NCI-H82 treated with DMSO at 0.1 percent for 48 hours (cell line): ENCODE measurements around the gene ZCCHC7.
"Not testable (repeated sequence)": the region's sequence is repeated elsewhere in the genome, so short reads cannot be mapped to it uniquely, and the experiment has no call there.

Experiments
- DNase-seq: peaks from one replicate; lab custom pipeline; 2025; ENCODE audit not compliant: unreplicated experiment; lab: John Stamatoyannopoulos, UW

Gene ZCCHC7

DNA sequence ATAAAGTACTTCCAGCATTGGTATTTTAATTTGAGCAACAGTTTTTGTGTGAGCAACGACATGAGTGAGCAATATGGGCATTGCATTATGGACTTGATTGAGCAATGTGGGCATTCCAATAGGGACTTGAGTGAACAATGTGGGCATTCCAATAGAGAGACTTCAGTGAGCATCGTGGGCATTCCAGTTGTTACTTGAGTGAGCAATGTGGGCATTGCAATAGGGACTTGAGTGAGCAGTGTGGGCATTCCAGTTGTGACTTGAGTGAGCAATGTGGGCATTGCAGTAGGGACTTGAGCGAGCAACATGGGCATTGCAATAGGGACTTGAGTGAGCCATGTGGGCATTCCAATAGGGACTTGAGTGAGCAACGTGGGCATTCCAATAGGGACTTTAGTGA, 52.2 kb downstream of the ZCCHC7 start:
- no peak for DNase-seq

GRCh38 chr9:37174247-37174646, 53.9 kb downstream of the ZCCHC7 start:
- DNase-seq: no peak

DNA sequence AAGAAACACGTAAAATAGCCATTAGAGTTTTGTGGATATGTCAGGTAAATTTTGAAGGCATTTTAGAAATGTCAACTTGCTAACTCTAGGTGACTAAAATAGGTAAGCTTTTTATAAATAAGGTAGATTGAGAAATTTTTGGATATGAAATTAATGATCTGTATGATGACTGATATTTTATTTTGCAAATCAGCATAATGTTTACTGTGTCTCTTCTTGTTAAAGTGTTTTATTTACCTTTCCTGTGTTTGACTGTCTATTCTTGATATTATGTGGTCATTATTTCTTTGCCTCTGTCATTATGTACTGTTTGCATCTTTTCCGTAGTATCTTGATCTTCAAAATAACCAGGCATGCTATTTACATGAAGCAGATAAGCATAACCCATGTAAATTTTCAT, 58.4 kb downstream of the ZCCHC7 start:
- no peak for DNase-seq

DNA sequence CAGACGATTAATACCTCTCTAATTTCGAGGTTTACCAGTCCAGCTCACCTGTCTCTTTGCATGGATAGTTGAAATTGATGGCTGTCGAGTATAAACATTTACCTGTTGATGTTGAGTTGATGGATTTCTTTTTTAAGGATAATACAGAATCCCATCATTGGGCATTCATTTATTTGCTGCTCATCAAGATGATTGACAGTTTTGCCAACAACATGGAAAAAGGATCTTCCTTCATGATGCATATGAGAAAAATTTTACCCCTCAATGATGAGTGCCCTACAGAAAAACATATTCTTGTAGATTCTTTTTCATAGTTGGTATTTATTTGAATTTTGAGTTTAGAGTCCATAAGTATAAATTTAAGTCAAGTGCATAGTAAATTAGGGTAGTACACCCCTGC, 59.2 kb downstream of the ZCCHC7 start:
- no peak for DNase-seq

DNA sequence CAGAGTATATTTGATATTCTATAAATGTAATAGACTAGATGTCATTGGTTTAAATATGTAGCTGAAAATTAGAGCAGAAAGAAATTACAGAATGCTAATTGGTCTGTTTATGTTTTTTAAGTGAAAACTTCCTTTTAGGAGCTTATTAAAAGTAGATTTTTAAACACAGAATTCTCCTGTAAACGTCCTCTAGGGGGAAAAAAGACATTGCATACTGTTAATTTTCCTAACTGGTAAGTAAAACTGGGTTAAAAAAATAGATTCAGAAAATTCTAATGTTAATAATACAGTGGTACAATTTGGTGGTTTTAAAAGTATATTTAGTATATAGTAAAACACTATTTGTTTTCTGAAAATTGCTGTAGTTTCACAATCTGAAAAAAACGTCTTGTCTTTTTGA, 59.8 kb downstream of the ZCCHC7 start:
- DNase-seq: no peak

DNA sequence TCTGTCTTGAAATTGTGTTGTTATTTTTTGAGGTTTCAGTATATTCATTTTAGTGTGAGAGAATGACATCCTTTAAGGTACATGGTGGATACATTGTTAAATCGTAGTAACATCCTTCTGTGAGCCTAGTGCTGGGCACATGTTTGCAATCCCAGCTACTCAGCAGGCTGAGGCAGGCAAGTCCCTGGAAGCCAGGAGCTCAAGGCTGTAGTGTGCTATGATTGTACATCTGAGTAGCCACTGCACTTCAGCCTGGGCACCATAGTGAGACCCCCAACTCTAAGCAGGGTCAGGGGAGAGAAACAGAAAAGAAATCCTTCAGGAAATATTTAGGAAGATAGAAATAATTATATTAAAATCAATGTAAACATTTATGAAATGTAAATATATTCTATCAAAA, 62.3 kb downstream of the ZCCHC7 start:
- no peak for DNase-seq

GRCh38 chr9:37184905-37185867, 64.8 kb downstream of the ZCCHC7 start:
- DNase-seq: no peak

DNA sequence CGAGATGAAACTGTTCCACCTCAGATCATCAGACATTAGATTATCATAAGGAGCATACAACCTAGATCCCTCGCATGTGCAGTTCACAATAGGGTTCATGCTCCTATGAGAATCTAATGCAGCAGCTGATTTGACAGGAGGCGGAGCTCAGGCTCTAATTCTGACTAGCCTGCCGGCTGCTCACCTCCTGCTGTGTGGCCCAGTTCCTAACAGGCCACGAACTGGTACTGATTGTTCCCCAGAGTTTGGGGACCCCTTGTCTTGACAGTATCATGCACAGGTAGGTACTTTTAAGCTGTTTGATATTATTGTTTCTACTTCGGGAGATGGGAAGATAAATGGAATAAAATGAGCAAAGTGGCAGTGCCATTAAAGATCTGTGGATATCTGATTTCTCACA, 66.9 kb downstream of the ZCCHC7 start:
- peak; percentile 16 for DNase-seq

DNA sequence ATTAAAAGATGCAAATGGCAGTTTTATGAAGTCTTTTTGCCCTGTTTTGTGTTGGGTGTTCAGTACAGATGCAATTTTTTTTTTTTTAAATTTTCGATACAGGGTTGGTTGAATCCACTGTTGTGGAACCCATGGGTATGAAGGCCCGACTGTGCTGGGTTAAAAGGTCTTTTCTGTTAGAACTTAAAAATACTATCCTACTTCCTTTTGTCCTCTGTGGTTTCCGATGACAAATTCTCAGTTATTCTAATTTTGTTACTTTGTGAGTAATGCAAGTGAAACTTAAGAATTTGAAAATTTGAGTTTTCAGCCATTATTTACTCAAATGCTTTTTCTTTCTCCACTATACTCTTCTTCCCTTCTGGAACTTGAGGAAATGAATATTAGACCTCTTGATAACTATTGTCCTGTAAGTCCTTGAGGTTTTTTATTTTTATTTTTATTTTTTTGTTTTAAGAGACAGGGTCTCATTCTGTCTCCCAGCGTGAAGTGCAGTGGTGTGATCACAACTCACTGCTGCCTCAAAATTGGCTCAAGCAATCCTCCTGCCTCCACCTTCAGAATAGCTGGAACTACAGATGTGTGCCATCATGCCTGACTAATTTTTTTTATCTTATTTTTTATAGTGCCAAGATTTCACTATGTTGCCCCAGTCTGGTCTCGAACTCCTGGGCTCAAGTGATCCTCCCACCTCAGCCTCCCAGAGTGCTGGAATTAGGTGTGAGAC, 67.5 kb downstream of the ZCCHC7 start:
- no peak for DNase-seq

GRCh38 chr9:37190739-37191138, 70.4 kb downstream of the ZCCHC7 start:
- DNase-seq: not testable (repeated sequence)

- peak; percentile 86 for DNase-seq
Observed at GRCh38 chr9:37191403-37192089, 71.2 kb downstream of the ZCCHC7 start.

DNA sequence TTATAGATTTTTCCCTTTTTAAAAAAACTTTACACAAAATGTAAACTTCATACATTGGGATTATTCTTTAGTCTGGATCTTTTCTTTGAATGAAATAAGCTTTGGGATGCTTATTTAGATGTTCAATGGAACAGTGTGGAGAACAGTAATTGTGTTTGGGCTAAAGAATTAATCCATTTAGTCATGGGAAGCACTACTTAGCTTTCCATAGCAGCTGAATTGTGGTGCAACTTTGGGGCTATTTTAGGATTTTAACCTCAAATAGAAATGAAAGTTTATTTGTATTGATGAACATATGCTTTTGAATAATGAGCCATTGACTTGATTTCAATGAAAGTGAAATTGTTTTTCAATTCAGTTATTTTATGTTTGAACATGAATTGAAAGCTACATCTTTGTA, 72.4 kb downstream of the ZCCHC7 start:
- DNase-seq: peak; percentile 20

DNA sequence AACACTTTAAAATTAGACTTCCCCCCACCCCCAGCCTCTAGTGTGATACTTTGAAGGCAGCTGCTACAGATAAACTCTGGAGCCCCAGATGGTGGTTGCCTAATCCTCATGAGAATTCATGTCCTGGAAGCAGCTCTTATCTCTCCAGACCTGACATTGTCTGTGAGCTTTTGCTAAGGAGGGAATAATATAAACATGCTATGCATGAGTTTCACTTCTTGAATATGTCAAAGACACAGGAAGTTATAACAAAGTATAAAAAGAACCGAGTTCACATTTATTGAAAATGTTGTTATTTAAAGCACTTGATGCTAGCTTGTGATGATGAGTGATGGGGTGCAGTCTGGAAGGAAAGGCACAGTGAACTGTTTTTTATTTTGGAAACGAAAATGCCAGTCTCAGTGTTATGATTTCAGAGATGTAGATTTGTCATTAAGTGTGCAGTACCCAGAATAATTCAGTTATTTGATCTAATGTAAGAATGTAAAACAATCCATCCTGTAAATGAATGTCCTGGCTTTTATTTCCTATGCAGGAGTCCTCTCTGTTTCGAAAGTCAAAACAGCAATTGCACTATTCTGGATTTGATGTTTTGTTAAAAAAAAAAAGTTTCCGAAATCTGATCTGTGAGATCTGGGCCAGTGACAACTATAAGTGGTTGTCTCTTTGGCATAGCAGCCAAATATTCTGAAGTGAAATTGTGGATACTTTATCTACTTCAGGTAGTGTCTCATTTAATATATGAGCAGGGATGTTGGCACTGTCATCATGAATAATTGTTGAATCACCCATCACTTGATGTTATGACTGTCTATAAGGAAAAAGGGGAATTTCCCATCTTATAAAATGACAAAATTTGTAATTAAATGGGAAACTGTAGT, 77.0 kb downstream of the ZCCHC7 start:
- DNase-seq: peak; percentile 86

DNA sequence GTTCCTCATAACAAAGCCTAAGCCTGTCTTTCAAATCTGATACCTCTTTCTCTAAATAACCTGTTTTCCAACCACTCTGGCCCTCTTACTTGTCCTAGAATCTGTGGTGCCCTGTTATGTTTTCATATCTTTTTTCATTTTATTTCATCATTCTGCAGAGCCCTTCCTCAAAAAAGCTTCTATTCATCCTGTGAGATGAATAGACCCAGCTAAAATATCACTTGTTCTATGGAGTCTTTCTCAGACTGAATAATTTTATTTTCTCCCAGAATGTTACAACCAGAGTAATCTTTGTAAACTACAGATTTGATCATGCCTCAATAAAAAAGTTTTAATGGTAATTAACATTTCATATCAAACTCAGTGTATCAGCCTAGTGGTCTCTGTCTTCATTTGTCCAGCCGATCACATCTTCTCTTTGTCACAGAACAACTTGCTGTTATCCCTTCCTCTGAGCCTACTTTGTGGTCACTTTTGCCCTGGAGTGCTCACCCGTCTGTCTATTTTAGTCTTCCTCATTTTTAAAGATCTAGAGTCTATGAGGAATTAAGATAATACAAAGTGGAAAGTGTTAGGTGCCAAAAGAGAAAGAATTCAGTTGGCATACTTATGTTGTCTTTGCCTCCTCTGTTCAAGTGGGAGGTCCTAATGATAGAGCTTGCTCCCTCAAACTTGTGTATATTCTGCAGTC, 77.8 kb downstream of the ZCCHC7 start:
- no peak for DNase-seq

DNA sequence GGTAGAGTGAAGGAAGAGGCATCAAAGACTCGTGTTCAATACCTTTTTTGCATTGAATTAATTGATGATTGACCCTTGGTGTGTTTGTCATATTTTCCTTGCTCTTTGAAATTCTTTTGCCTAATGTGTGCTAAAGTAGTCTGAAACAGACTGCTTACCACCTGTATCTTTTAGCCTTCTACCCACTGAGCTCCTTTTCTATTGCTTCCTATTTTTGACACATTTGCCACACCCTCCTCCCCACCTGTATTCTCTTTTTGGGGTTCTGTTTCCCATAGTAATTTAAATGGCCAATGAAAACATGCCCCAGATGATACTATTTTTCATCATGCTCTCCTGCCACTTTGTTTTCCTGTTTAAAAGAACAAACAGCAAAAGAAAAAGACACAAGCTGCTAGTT, 78.5 kb downstream of the ZCCHC7 start:
- no peak for DNase-seq

DNA sequence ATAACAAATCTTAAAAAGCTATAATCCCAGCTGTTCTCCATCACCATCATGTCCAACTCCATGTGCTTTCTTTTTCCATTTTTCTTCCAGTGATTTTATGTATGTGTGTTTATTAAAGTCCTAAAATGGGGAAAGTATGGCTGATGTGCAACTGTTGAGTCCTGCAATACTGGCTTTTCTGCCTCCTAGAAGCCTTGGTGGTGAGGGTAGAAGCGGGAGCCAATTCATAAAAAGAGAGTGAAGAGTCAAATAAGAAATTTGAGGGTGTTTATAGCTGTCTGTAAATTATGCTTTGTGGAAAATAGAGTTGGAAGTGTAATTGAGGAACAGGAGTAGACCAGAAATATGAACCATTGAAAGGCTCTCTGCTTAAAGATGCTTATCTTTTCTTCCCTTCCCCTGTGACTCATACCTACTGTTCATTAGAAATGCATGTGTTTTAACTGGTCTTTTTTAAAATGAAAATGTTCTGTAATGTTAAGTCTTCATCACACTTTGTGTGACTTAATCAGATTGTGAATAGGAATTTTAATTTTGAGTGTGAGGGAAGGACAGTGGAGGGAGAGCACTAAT, 80.1 kb downstream of the ZCCHC7 start:
- DNase-seq: no peak

DNA sequence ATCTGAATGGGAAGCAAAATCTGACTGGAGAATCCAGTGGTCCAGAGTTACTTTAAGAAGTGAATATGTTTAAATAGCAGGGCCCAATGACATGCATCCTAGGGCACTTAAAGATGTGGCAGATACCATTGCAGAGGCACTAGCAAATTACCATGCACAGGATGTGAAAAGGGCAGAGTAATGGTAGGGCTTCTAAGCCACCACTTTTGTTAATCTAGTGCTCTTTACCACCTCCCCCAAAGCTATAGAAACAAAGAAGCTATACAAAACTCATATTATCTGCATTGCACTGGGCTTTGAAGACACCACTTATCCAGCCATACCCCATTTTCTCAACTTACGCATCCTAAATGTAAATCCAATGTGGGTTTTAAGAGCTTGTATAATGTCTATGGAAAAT, 81.2 kb downstream of the ZCCHC7 start:
- DNase-seq: no peak

DNA sequence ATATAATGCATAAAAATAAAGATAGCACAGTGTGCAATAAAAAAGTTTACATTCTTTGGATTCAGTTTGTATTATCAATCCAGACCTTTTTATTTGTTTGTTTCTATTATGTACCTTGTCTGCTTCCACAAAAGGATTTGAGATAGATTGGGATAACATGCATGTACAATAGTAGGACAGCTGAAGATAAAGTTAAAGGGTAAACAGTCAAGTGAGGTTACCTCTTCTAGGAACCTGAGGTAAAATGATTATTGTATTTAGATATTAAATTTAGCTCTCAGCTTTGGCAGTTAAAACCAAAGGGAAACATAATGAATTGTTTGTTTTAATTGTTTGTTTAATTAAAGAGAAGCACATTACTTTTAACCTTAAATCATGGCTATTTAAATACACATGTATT, 81.7 kb downstream of the ZCCHC7 start:
- no peak for DNase-seq

GRCh38 chr9:37203456-37203855, 83.1 kb downstream of the ZCCHC7 start:
- DNase-seq: not testable (repeated sequence)

DNA sequence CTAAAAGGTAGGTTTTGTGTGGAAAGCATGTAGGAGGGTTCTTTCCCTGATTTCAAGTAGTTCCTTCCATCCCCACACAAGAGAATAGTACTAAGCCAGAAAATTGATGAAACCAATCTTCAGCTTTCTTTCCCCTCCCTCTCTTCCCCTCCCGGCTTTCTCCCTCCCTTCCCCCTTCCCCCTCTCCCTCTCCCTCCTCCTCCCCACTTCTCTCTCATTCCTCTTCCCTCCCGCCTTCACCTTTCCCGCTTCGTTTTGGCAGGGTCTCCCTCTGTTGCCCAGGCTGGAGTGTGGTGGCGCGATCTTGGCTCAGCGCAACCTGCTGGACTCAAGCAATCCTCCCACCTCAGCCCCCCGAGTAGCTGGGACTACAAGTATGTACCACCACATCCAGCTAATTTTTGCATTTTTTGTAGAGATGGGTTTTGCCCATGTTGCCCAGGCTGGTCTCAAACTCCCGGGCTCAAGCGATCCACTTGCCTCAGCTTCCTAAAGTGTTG, 85.8 kb downstream of the ZCCHC7 start:
- DNase-seq: no peak
